ENCODE data around the gene BABAM2. TPM values are rescaled to one million over a fixed set of nuclear protein-coding genes. Genes with fewer than 3 reads are reported as not detected.

Gene BABAM2
- total RNA-seq, 1 experiment from 2014 or later, result 27.1 TPM

- H3K56ac ChIP-seq (ENCODE audit: insufficient read length, low read depth, low read length), result no peak overlapping the region
- no peak overlapping the region for H3K9ac ChIP-seq (ENCODE audit: extremely low read depth, insufficient read length, low read length)
- Mint-ChIP-seq H3K4me1 (no peaks in the 10 kb centered on the region), H3K27ac (no peak overlapping the region), H3K36me3 (ENCODE audit: insufficient read depth in 1 of 3, low read depth in 3 of 3) (peaks cover 0 to 4% (median 0%) of the 10 kb centered on the region in 3 experiments; a peak in 1 of 7 replicates), H3K27me3 (ENCODE audit: low read depth) (no peaks in the 10 kb centered on the region), H3K4me3 (no peak overlapping the region), H3K9me3 (peaks cover under 1 to 3% of the 10 kb centered on the region in 2 experiments; a peak in 3 of 5 replicates)
- no peak overlapping the region for H2BK5ac ChIP-seq (ENCODE audit: insufficient read length, low read length)
- no peak overlapping the region for H3K27ac ChIP-seq (ENCODE audit: insufficient read length, low read depth, low read length)
- no peak overlapping the region for H2BK12ac ChIP-seq (ENCODE audit: insufficient read length, low read depth, low read length)
- no peak overlapping the region for H2BK15ac ChIP-seq (ENCODE audit: low read depth, low read length)
- H3K18ac ChIP-seq (ENCODE audit: insufficient read length, low read depth, low read length), result no peak overlapping the region
- H2AK5ac ChIP-seq (ENCODE audit: insufficient read length, low read length), result no peak overlapping the region
- no peak overlapping the region for H4K91ac ChIP-seq (ENCODE audit: insufficient read length, low read depth, low read length)
- H4K8ac ChIP-seq (replicated peaks; ENCODE audit: insufficient read length, low read depth, low read length), result no peak overlapping the region
- H3K4ac ChIP-seq (ENCODE audit: low read depth, low read length), result no peak overlapping the region
- H3K79me1 ChIP-seq (ENCODE audit: insufficient read depth, low read depth, low read length, poor library complexity, severe bottlenecking), result no peaks in the 10 kb centered on the region
- WGBS (ENCODE audit: extremely low coverage, insufficient read length, low lambda C conversion rate), result no CpG with 5 or more reads among the region's 5 CpGs
- H3K23ac ChIP-seq (ENCODE audit: insufficient read length, low read depth, low read length), result no peak overlapping the region
- H3K79me2 ChIP-seq (ENCODE audit: insufficient read depth, low read length), result no peaks in the 10 kb centered on the region
- H2BK20ac ChIP-seq (ENCODE audit: low read depth, low read length, poor library complexity, severe bottlenecking), result no peak overlapping the region
- no peaks in the 10 kb centered on the region for H4K20me1 ChIP-seq (ENCODE audit: control insufficient read depth, insufficient read depth, insufficient read length)
- H2BK120ac ChIP-seq (ENCODE audit: low read depth, low read length, poor library complexity, severe bottlenecking), result no peak overlapping the region
- H3T11ph ChIP-seq (ENCODE audit: low read length), result no peak overlapping the region
- no peak overlapping the region for H4K5ac ChIP-seq (ENCODE audit: insufficient read length, low read depth, low read length)
- no peak overlapping the region for H3K14ac ChIP-seq (ENCODE audit: insufficient read depth, low read length)
- TF ChIP-seq CTCF (conservative IDR thresholded peaks at IDR 0.05), result no peak
- H2AFZ ChIP-seq (ENCODE audit: low read length), result no peak overlapping the region
- no peak overlapping the region for H3K4me2 ChIP-seq (ENCODE audit: insufficient read depth, insufficient read length, low read length)
- no peaks in the 10 kb centered on the region for H3K4me1 ChIP-seq (ENCODE audit: insufficient read depth, low read length)
- no peaks in the 10 kb centered on the region for H3K27me3 ChIP-seq (ENCODE audit: insufficient read depth, low read length)
- no peaks in the 10 kb centered on the region for H3K9me3 ChIP-seq (ENCODE audit: control insufficient read depth, low read depth, low read length)
- H3K23me2 ChIP-seq (ENCODE audit: insufficient read length, low read depth, low read length, poor library complexity, severe bottlenecking), result no peaks in the 10 kb centered on the region
- no peak for DNase-seq
Measured at GRCh38 chr2:28150236-28150915, 259.8 kb downstream of the BABAM2 start.

Data from H9 (cell line).